Measurements from ENCODE around the gene LDB2.

DNA sequence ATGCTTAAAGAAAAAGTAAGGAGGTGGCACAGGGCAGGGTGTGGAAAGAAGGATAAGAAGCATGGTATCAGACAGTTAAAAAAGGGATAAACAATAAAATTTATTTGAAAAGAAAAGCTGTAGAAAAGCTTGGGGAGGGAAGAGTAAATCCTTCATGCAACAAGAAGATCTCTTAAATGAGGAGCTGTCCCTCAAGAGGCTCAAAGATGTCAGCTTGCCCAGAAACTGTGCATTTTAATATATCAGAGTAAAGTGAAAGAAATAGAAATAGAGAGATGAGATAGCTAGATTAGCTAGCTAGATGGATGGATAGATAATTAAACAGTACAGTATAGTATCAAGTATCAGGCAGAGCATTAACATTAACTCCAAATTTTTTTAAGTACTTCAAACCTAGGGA is 170.3 kb downstream of the LDB2 start:
- TF ChIP-seq FOXM1 (IDR thresholded peaks at IDR 0.05; ENCODE audit: borderline replicate concordance, low read depth): no peak
- TF ChIP-seq, protein P1, sequence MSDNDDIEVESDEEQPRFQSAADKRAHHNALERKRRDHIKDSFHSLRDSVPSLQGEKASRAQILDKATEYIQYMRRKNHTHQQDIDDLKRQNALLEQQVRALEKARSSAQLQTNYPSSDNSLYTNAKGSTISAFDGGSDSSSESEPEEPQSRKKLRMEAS (IDR thresholded peaks at IDR 0.05): no peak
- TF ChIP-seq, protein P2, sequence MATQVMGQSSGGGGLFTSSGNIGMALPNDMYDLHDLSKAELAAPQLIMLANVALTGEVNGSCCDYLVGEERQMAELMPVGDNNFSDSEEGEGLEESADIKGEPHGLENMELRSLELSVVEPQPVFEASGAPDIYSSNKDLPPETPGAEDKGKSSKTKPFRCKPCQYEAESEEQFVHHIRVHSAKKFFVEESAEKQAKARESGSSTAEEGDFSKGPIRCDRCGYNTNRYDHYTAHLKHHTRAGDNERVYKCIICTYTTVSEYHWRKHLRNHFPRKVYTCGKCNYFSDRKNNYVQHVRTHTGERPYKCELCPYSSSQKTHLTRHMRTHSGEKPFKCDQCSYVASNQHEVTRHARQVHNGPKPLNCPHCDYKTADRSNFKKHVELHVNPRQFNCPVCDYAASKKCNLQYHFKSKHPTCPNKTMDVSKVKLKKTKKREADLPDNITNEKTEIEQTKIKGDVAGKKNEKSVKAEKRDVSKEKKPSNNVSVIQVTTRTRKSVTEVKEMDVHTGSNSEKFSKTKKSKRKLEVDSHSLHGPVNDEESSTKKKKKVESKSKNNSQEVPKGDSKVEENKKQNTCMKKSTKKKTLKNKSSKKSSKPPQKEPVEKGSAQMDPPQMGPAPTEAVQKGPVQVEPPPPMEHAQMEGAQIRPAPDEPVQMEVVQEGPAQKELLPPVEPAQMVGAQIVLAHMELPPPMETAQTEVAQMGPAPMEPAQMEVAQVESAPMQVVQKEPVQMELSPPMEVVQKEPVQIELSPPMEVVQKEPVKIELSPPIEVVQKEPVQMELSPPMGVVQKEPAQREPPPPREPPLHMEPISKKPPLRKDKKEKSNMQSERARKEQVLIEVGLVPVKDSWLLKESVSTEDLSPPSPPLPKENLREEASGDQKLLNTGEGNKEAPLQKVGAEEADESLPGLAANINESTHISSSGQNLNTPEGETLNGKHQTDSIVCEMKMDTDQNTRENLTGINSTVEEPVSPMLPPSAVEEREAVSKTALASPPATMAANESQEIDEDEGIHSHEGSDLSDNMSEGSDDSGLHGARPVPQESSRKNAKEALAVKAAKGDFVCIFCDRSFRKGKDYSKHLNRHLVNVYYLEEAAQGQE (IDR thresholded peaks at IDR 0.05; ENCODE audit: low read depth): no peak
- TF ChIP-seq RAD21 (IDR thresholded peaks at IDR 0.05; ENCODE audit: low read depth): no peak
- no peak for TF ChIP-seq TAF1 (IDR thresholded peaks at IDR 0.05; ENCODE audit: low read depth)
- TF ChIP-seq ZBTB7A (IDR thresholded peaks at IDR 0.05; ENCODE audit: low read depth): no peak
